ENCODE results near the gene CTNND2. TPM values are rescaled to one million over a fixed set of nuclear protein-coding genes. Genes with fewer than 3 reads are reported as not detected.

The CTNND2 gene
- total RNA-seq, 1 experiment from 2014 or later, result 7.0 TPM

- Histone ChIP-seq H4K91ac (ENCODE audit: insufficient read length, low read depth, low read length) (no peak overlapping the region), H2AFZ (ENCODE audit: low read length) (no peak overlapping the region), H2AK5ac (ENCODE audit: insufficient read length, low read length) (no peak overlapping the region), H3K9ac (ENCODE audit: extremely low read depth, insufficient read length, low read length) (no peak overlapping the region), H4K20me1 (ENCODE audit: control insufficient read depth, insufficient read depth, insufficient read length) (no peaks in the 10 kb centered on the region), H2BK20ac (ENCODE audit: low read depth, low read length, poor library complexity, severe bottlenecking) (no peak overlapping the region), H3T11ph (ENCODE audit: low read length) (no peak overlapping the region), H3K23me2 (ENCODE audit: insufficient read length, low read depth, low read length, poor library complexity, severe bottlenecking) (no peaks in the 10 kb centered on the region), H3K23ac (ENCODE audit: insufficient read length, low read depth, low read length) (no peak overlapping the region), H3K27me3 (ENCODE audit: insufficient read depth, low read length) (no peaks in the 10 kb centered on the region), H2BK12ac (ENCODE audit: insufficient read length, low read depth, low read length) (no peak overlapping the region), H2BK120ac (ENCODE audit: low read depth, low read length, poor library complexity, severe bottlenecking) (no peak overlapping the region), H4K5ac (ENCODE audit: insufficient read length, low read depth, low read length) (no peak overlapping the region), H3K79me1 (ENCODE audit: insufficient read depth, low read depth, low read length, poor library complexity, severe bottlenecking) (no peaks in the 10 kb centered on the region), H3K56ac (ENCODE audit: insufficient read length, low read depth, low read length) (no peak overlapping the region), H4K8ac (replicated peaks; ENCODE audit: insufficient read length, low read depth, low read length) (no peak overlapping the region), H3K79me2 (ENCODE audit: insufficient read depth, low read length) (no peaks in the 10 kb centered on the region), H3K27ac (ENCODE audit: insufficient read length, low read depth, low read length) (no peak overlapping the region), H3K18ac (ENCODE audit: insufficient read length, low read depth, low read length) (no peak overlapping the region), H3K9me3 (ENCODE audit: control insufficient read depth, low read depth, low read length) (no peaks in the 10 kb centered on the region), H3K4me1 (ENCODE audit: insufficient read depth, low read length) (no peaks in the 10 kb centered on the region), H3K14ac (ENCODE audit: insufficient read depth, low read length) (no peak overlapping the region), H3K4me2 (ENCODE audit: insufficient read depth, insufficient read length, low read length) (no peak overlapping the region), H3K4ac (ENCODE audit: low read depth, low read length) (no peak overlapping the region), H2BK15ac (ENCODE audit: low read depth, low read length) (no peak overlapping the region), H2BK5ac (ENCODE audit: insufficient read length, low read length) (no peak overlapping the region)
- Mint-ChIP-seq H3K36me3 (ENCODE audit: insufficient read depth in 1 of 3, low read depth in 3 of 3) (no peaks in the 10 kb centered on the region), H3K9me3 (no peaks in the 10 kb centered on the region; a peak in 1 of 5 replicates), H3K4me3 (no peak overlapping the region), H3K27me3 (ENCODE audit: low read depth) (no peaks in the 10 kb centered on the region; the same call in 1 of the 2 replicates), H3K27ac (no peak overlapping the region), H3K4me1 (peaks cover 6 to 8% of the 10 kb centered on the region in 2 experiments; a peak in 2 of 4 replicates)
- no peak for DNase-seq
- no CpG with 5 or more reads among the region's 1 CpG for WGBS (ENCODE audit: extremely low coverage, insufficient read length, low lambda C conversion rate)
- no peak for TF ChIP-seq CTCF (conservative IDR thresholded peaks at IDR 0.05)
Measured at GRCh38 chr5:11292648-11293356, 611.4 kb downstream of the CTNND2 start.
